Uterus (tissue), 4 donors: Measurements from ENCODE around the gene FARS2. TPM values are rescaled to one million over a fixed set of nuclear protein-coding genes. Genes with fewer than 3 reads are reported as not detected.

Experiments
- DNase-seq, 2 donors: peaks; one replicate each; pipeline ENCODE4 v3.0.0-alpha.2; 2019 to 2020
- H3K27ac ChIP-seq, 2 donors: fragments of 200-600 bp; sonication (generic); 1 replicate in 1 of 2; 2 replicates in 1 of 2; pipeline ENCODE4 v1.5.1; 2016 to 2018
- H3K27me3 ChIP-seq, 2 donors: fragments of 200-600 bp; sonication (generic); one replicate each; pipeline ENCODE4 v1.5.1; 2018 to 2019; ENCODE audit warnings: control low read depth in 1 of 2
- H3K36me3 ChIP-seq, 2 donors: fragments of 200-600 bp; sonication (generic); one replicate each; pipeline ENCODE4 v1.5.1; 2019; ENCODE audit warnings: control low read depth in 1 of 2
- H3K4me1 ChIP-seq, 2 donors: fragments of 200-600 bp; sonication (generic); one replicate each; pipeline ENCODE4 v1.5.1; 2018 to 2019; ENCODE audit warnings: control low read depth in 1 of 2
- H3K4me3 ChIP-seq, 2 donors: fragments of 200-600 bp; sonication (generic); 1 replicate in 1 of 2; 2 replicates in 1 of 2; pipeline ENCODE4 v1.5.1; 2018 to 2019; ENCODE audit warnings: mild to moderate bottlenecking in 1 of 2
- H3K9me3 ChIP-seq, 2 donors: fragments of 200-600 bp; sonication (generic); one replicate each; pipeline ENCODE4 v1.5.1; 2019; ENCODE audit warnings: control low read depth in 1 of 2
- CTCF ChIP-seq, 4 experiments: fragments of 200-600 bp in 2 of 4; fragments of 450-650 bp in 2 of 4; sonication (generic) in 2 of 4; IDR thresholded peaks; one replicate each; pipeline ENCODE4 v1.5.1; 2016 to 2019; ENCODE audit warnings: antibody characterized with exemption in 4 of 4, mild to moderate bottlenecking in 2 of 4, moderate library complexity in 1 of 4
- POLR2A ChIP-seq, 2 donors: fragments of 450-650 bp; IDR thresholded peaks; one replicate each; pipeline ENCODE4 v1.6.1; 2016; ENCODE audit warnings: antibody characterized with exemption in 2 of 2, mild to moderate bottlenecking in 1 of 2, moderate library complexity in 1 of 2
- intact Hi-C: fragments of 100-400 bp; cut with DNase I; formaldehyde crosslinking; loops from one replicate; pipeline ENCODE4 v1.15.1; 2023; ENCODE audit warnings: low total_unique reads
- total RNA-seq, 4 donors: library from RNA; depleted of rRNA in 3 of 4; stranded (reverse); fragments of >200 nt in 3 of 4; gene quantifications; one replicate each; pipeline versions ENCODE4 v1.1.0 to v1.2.4, GENCODE V29; 2014 to 2023
- donor health status: DM: yes; HTN: yes; CAD: no.

The FARS2 gene
- total RNA-seq, 4 donors from 2014 or later: 14.4 to 32.5 (median 25.6) TPM

- Histone ChIP-seq H3K9me3 (no peaks in the 10 kb centered on the region), H3K4me1 (no peaks in the 10 kb centered on the region), H3K4me3 (no peak overlapping the region), H3K27me3 (no peaks in the 10 kb centered on the region), H3K27ac (no peak overlapping the region), H3K36me3 (no peaks in the 10 kb centered on the region)
- intact Hi-C loops: no loop called here
- no peak for DNase-seq
- TF ChIP-seq POLR2A (IDR thresholded peaks at IDR 0.05): no peak
- no peak for TF ChIP-seq CTCF (IDR thresholded peaks at IDR 0.05)
Observed at GRCh38 chr6:5334341-5334740, 73.0 kb downstream of the FARS2 start.

GRCh38 chr6:5335020-5335419 is 73.7 kb downstream of the FARS2 start:
- Histone ChIP-seq H3K4me1 (no peaks in the 10 kb centered on the region), H3K27ac (no peak overlapping the region), H3K27me3 (no peaks in the 10 kb centered on the region), H3K9me3 (no peaks in the 10 kb centered on the region), H3K36me3 (no peaks in the 10 kb centered on the region), H3K4me3 (no peak overlapping the region)
- no peak for DNase-seq
- intact Hi-C loops: no loop called here
- no peak for TF ChIP-seq CTCF (IDR thresholded peaks at IDR 0.05)
- no peak for TF ChIP-seq POLR2A (IDR thresholded peaks at IDR 0.05)

GRCh38 chr6:5337573-5337972 is 76.3 kb downstream of the FARS2 start:
- no peaks in the 10 kb centered on the region for H3K9me3 ChIP-seq
- DNase-seq: no peak
- H3K36me3 ChIP-seq: no peaks in the 10 kb centered on the region
- no peak for TF ChIP-seq CTCF (IDR thresholded peaks at IDR 0.05)
- no peak for TF ChIP-seq POLR2A (IDR thresholded peaks at IDR 0.05)
- no peak overlapping the region for H3K27ac ChIP-seq
- no peaks in the 10 kb centered on the region for H3K27me3 ChIP-seq
- no peaks in the 10 kb centered on the region for H3K4me1 ChIP-seq
- intact Hi-C loops: no loop called here
- H3K4me3 ChIP-seq: no peak overlapping the region

- intact Hi-C loops: no loop called here
- TF ChIP-seq CTCF (IDR thresholded peaks at IDR 0.05): no peak
- TF ChIP-seq POLR2A (IDR thresholded peaks at IDR 0.05): no peak
- Histone ChIP-seq H3K27me3 (no peaks in the 10 kb centered on the region), H3K4me1 (no peaks in the 10 kb centered on the region), H3K4me3 (no peak overlapping the region), H3K36me3 (no peaks in the 10 kb centered on the region), H3K27ac (no peak overlapping the region), H3K9me3 (no peaks in the 10 kb centered on the region)
- no peak for DNase-seq
Observed at GRCh38 chr6:5338177-5338960, 77.1 kb downstream of the FARS2 start.

- intact Hi-C loops: no loop called here
- no peaks in the 10 kb centered on the region for H3K36me3 ChIP-seq
Observed at GRCh38 chr6:5339786-5340185, 78.5 kb downstream of the FARS2 start.

More at GRCh38 chr6:5339786-5340185, 78.5 kb downstream of the FARS2 start:
- Histone ChIP-seq H3K27me3 (no peaks in the 10 kb centered on the region), H3K4me1 (no peaks in the 10 kb centered on the region), H3K27ac (no peak overlapping the region), H3K9me3 (no peaks in the 10 kb centered on the region), H3K4me3 (no peak overlapping the region)
- DNase-seq: no peak
- TF ChIP-seq CTCF (IDR thresholded peaks at IDR 0.05) (no peak), POLR2A (IDR thresholded peaks at IDR 0.05) (no peak)
